H1 (cell line): ENCODE data around the gene MC4R. TPM values are rescaled to one million over a fixed set of nuclear protein-coding genes. Genes with fewer than 3 reads are reported as not detected.

Experiments
- polyA plus RNA-seq, 7 experiments: library from polyadenylated mRNA; depleted of rRNA in 3 of 7; stranded (reverse) in 5 of 7; unstranded in 2 of 7; fragments of >200 nt in 5 of 7; fragments of 200-250 nt in 2 of 7; gene quantifications; 1 replicate in 5 of 7; 2 replicates in 1 of 7; 4 replicates in 1 of 7; pipeline versions ENCODE4 v1.2.1 to v1.2.3, GENCODE V29; 2011 to 2013; ENCODE audit warnings: missing spikeins in 2 of 7, mixed read lengths in 2 of 7
- total RNA-seq: library from RNA; stranded (reverse); fragmentation: NEBNext Ultra II Directional; extraction: Animal tissue kit (Norgen Biotek cat#: 25700); gene quantifications from 2 replicates; pipeline ENCODE4 v1.2.1, GENCODE V29; 2021
- TF ChIP-seq, protein P1 (sequence below): IDR thresholded peaks from 2 replicates; pipeline ENCODE4 v1.6.1; 2012; ENCODE audit warnings: inconsistent platforms

Gene MC4R
- total and polyA plus RNA-seq, 2 of the 8 experiments (the other 6 are each of a cell fraction or from before 2014, with no cell fraction given), result 0.11 TPM; not detected in 1

DNA sequence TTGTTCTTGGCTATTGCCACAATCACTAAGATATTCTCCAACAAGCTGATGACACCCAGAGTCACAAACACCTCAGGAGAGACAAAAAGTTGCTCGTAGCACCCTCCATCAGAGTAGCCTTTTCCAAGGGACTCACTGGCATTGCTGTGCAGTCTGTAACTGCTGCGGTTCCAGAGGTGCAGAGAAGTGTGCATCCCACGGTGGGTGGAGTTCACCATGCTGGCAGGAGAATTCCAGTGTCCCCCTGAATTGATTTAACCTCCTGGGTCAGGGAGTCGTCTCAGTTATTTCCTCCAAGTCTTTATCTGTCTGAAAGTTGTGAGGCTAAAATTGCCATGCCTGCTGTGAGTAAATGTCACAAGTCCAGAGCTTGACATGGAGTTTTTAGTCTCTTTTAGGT, 443 bp downstream of the MC4R start (continued):
- TF ChIP-seq, protein P1, sequence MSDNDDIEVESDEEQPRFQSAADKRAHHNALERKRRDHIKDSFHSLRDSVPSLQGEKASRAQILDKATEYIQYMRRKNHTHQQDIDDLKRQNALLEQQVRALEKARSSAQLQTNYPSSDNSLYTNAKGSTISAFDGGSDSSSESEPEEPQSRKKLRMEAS, result no peak
